Activated naive CD4-positive, alpha-beta T cell treated with anti-CD3 and anti-CD28 coated beads, Interleukin-2, amount 50 U/mL, for 24 hours (primary cell): Measurements from ENCODE around the gene PES1.
A peak's percentile ranks its signal among the peaks of the same experiment; 100 is the strongest.

ENCODE experiments used
- H3K27ac Mint-ChIP-seq: one replicate; pipeline ENCODE4 v1.8.0; 2021; ENCODE audit warnings: mild to moderate bottlenecking, mixed read lengths
- H3K27me3 Mint-ChIP-seq: one replicate; pipeline ENCODE4 v1.8.0; 2021; ENCODE audit warnings: mixed read lengths
- H3K36me3 Mint-ChIP-seq: one replicate; pipeline ENCODE4 v1.8.0; 2021; ENCODE audit warnings: mixed read lengths
- H3K4me1 Mint-ChIP-seq: one replicate; pipeline ENCODE4 v1.8.0; 2021; ENCODE audit warnings: mixed read lengths
- H3K4me3 Mint-ChIP-seq: one replicate; pipeline ENCODE4 v1.8.0; 2021; ENCODE audit warnings: mild to moderate bottlenecking, mixed read lengths
- H3K9me3 Mint-ChIP-seq: one replicate; pipeline ENCODE4 v1.8.0; 2021; ENCODE audit warnings: mixed read lengths

PES1 gene

DNA sequence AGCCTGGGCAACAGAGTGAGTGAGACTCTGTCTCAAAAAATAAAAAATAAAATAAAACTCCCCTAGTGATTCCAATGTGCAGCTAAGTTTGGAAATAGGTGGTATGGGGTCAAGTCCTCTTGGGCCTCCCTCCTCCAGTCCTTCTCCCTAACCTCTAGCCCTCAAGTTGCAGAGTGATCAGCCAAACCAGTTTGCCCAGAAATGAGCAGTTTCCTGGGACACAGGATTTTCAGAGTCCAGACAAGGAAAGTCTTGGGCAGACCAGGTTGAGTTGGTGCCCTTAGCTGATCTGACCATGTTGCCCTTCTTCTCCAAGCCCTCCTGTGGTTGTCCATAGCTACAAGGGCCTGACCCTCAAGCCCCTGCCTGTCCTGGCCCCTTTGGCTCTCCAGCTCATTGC, 23.2 kb upstream of the PES1 start:
- Mint-ChIP-seq H3K27ac (no peak overlapping the region), H3K27me3 (no peaks in the 10 kb centered on the region), H3K4me3 (no peak overlapping the region), H3K9me3 (no peaks in the 10 kb centered on the region), H3K4me1 (no peaks in the 10 kb centered on the region), H3K36me3 (no peaks in the 10 kb centered on the region)

DNA sequence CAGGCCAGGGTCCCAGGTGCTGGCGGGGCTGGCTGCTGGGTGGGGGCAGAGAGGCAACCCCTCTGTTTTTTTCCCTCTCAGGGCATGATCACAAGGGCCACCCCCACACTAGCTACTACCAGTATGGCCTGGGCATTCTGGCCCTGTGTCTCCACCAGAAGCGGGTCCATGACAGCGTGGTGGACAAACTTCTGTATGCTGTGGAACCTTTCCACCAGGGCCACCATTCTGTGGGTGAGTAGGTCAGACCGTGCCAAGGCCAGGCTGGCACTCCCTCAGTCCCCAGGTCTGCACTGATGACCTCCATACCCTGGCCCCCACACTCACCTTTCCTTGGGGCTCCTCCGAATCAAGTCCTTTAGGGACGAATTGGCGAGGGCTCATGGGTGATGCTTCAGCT, 22.6 kb upstream of the PES1 start:
- Mint-ChIP-seq H3K4me3 (no peak overlapping the region), H3K9me3 (no peaks in the 10 kb centered on the region), H3K36me3 (no peaks in the 10 kb centered on the region), H3K4me1 (peaks cover 2% of the 10 kb centered on the region), H3K27ac (no peak overlapping the region), H3K27me3 (no peaks in the 10 kb centered on the region)

DNA sequence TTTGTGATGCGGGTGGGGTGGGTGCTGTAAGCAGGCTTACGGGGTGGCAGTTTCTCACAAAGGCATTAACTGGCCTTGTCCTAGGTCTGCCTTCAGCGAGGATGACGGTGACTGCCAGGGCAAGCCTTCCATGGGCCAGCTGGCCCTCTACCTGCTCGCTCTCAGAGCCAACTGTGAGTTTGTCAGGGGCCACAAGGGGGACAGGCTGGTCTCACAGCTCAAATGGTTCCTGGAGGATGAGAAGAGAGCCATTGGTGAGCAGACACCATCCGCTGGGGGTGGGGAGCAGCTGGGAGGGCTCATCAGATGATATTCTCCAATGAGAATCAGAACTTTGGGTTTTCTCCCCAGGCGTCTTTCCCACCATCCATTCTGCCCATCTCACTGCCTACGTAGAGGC, 21.1 kb upstream of the PES1 start:
- no peak overlapping the region for H3K4me3 Mint-ChIP-seq
- H3K27me3 Mint-ChIP-seq, result no peaks in the 10 kb centered on the region
- peaks cover 5% of the 10 kb centered on the region for H3K4me1 Mint-ChIP-seq
- no peaks in the 10 kb centered on the region for H3K9me3 Mint-ChIP-seq
- no peak overlapping the region for H3K27ac Mint-ChIP-seq
- H3K36me3 Mint-ChIP-seq, result no peaks in the 10 kb centered on the region

DNA sequence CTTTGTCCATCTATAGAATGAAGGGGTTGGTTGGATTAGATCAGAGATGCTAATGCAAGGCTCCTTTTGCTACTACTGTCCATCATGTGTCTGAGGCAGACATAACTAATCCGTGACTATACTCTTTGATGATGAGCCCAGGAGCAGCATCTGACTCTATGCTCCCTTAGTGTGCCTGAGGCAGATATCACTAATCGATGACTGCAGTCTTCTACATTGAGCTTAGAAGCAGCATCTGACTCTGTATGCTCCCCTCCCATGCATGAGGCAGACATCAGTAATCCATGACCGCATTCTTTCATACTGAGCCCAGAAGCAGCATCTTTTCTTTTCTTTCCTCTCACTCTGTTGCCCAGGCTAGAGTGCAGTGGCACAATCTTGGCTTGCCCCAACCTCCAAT, 19.5 kb upstream of the PES1 start:
- no peak overlapping the region for H3K27ac Mint-ChIP-seq
- no peaks in the 10 kb centered on the region for H3K36me3 Mint-ChIP-seq
- no peak overlapping the region for H3K4me3 Mint-ChIP-seq
- no peaks in the 10 kb centered on the region for H3K9me3 Mint-ChIP-seq
- H3K27me3 Mint-ChIP-seq, result no peaks in the 10 kb centered on the region
- H3K4me1 Mint-ChIP-seq, result peaks cover 19% of the 10 kb centered on the region

DNA sequence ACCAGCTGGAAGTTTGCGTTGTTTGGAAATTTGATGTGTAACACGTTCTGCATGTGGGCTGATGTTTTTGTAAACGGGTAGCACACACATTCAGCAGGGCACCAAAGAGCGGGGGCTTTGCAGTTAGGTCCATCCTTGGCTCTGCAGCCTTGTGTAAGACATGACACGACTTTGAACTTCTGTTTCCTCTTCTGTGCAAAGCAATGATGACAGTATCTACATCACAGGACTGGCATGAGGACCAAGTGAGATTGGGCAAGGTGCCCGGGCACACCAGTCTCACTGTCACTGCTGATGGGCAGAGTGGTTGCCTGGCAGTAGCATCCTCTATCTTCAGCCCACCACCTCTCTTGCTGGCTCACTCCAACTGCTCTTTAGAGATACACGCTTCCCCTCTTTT, 18.6 kb upstream of the PES1 start:
- Mint-ChIP-seq H3K9me3 (no peaks in the 10 kb centered on the region), H3K27me3 (no peaks in the 10 kb centered on the region), H3K27ac (no peak overlapping the region), H3K4me1 (peaks cover 28% of the 10 kb centered on the region), H3K36me3 (no peaks in the 10 kb centered on the region), H3K4me3 (no peak overlapping the region)

DNA sequence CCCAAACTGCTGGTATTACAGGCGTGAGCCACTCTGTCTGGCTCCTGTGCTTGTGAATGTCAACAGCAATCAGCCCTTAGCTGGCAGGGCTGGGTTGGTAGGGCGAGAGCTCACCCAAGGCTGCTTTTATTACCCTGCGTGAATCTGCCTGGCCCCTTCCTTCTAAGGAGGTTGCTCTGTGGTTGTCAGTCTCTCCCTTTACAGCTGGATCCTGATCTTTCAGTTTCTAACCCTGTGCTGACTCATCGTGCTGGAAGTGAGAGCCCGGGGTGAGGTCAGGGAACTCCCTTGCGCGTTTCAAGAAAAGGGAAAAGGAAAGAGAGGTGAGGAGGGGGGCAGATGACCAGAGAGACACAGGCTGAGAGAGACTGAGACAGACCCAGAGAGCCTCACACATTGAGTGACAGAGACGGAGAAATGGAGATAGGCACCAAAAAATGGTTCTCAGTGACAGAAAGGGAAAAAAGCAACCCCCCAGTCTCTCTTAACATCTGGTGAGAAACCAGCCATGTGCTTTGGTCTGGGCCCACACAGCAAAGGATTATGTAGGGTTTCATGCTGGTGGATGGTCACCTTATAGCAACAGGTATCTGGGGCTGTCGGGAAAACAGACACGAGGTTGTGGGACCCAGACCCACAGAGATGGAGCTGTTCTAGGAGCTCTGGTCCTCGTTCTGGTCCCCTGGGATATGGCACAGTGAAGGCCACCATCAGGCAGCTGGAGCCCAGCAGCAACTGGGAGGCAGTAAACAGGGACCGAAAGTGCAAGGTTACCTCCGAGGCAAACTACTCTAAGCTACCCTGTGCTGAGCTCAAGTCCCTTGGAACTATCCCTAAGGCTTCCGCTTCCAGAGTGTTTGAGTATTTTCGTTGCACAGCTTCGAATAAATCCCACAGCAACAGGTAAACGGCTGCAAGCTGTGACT, 17.8 kb upstream of the PES1 start:
- Mint-ChIP-seq H3K9me3 (no peaks in the 10 kb centered on the region), H3K27me3 (no peaks in the 10 kb centered on the region), H3K36me3 (no peaks in the 10 kb centered on the region), H3K4me3 (no peak overlapping the region), H3K27ac (no peak overlapping the region), H3K4me1 (peaks cover 28% of the 10 kb centered on the region)

DNA sequence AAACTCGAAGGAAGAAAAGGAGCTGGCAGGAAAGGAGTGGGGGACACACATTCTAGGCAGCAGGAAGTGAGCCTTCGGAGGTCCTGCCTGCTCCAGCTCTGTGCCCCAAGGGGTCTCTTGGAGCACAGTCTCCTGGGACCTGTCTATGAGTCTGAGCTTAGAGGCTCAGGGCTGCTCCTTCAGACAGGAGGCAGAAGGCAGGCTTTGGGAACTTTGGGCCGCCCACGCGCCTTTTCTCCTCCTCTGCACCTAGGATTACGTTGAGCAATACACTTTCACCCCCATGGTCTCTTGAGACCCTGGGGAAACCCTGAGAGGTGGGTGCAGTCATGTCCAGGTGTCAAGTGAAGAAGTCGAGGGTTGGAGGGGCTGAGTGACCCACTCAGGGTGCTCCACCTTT, 16.2 kb upstream of the PES1 start:
- no peak overlapping the region for H3K4me3 Mint-ChIP-seq
- H3K9me3 Mint-ChIP-seq, result no peaks in the 10 kb centered on the region
- no peak overlapping the region for H3K27ac Mint-ChIP-seq
- H3K4me1 Mint-ChIP-seq, result peaks cover 28% of the 10 kb centered on the region
- H3K36me3 Mint-ChIP-seq, result no peaks in the 10 kb centered on the region
- no peaks in the 10 kb centered on the region for H3K27me3 Mint-ChIP-seq

DNA sequence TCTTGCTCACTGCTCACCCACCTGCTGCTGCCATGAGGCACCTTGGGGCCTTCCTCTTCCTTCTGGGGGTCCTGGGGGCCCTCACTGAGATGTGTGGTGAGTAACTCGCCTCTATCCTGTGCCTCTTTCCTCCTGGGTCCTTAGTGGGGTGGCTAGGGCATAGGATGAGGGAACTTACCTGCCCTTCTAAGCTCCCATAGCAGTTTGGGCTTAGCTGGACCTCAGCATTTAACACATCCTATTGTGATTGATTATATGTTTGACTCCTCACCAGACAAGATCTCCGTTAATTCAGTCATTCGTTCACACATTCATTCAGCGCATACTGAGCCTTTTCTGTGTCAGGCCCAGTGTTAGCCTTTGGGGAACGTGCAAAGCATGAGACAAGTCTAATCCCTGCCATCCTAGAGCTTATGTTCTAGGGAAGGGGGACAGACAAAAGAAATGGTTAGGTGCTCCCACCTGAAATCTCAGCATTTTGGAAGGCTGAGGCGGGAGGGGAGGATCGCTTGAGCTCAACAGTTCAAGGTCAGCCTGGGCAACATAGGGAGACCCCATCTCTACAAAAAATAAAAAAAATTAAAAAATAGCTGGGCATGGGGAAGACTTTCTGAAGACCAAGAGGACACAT, 15.7 kb upstream of the PES1 start:
- Mint-ChIP-seq H3K27ac (no peak overlapping the region), H3K4me3 (peak overlapping the region; percentile 86), H3K27me3 (no peaks in the 10 kb centered on the region), H3K36me3 (no peaks in the 10 kb centered on the region), H3K4me1 (peaks cover 31% of the 10 kb centered on the region), H3K9me3 (no peaks in the 10 kb centered on the region)

DNA sequence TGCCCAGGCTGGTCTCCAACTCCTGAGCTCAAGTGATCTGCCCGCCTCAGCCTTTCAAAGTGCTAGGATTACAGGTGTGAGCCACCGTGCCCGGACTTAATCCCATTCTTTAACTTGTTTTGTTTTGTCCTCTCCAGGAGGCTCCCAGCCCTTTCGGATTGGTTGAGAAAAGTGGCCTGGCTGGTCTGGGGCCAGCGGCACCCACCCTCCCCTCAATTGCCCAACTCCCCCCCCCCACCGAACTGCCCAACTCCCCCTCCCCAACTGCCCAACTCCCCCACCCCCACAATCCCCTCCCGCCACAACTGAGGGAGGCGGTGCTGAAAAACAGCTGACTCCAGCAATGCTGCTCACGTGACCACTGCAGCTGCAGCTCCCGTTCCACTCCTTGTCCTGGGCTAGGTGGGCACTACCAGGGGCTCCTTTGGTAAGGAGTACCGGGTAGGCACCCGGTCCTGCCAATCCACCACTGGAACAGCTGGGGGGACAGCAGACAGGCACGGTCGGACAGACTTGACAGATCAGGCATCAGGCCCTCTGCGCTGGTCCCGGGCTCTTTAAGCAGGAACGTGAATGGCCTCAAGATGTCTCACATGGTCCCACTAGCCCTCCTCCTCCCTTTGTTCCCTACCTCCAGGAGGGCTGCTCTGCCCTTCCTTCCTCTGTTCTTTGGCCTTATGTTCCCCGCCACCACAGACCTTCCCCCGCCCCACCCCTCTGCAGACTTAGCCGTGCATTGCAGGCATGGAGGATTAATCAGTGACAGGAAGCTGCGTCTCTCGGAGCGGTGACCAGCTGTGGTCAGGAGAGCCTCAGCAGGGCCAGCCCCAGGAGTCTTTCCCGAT, 15.0 kb upstream of the PES1 start, which contains the start of gene TCN2:
Gene TCN2, plus strand, starts transcription at position 720 of the 845 bp plus-strand sequence. CDS start 158 bp downstream, outside the sequence.
- Mint-ChIP-seq H3K27ac (peak within 1 kb of the TSS; percentile 59), H3K36me3 (no peaks in the 10 kb centered on the region), H3K27me3 (no peaks in the 10 kb centered on the region), H3K4me1 (peaks cover 37% of the 10 kb centered on the region), H3K4me3 (peak within 1 kb of the TSS; percentile 86), H3K9me3 (no peaks in the 10 kb centered on the region)

DNA sequence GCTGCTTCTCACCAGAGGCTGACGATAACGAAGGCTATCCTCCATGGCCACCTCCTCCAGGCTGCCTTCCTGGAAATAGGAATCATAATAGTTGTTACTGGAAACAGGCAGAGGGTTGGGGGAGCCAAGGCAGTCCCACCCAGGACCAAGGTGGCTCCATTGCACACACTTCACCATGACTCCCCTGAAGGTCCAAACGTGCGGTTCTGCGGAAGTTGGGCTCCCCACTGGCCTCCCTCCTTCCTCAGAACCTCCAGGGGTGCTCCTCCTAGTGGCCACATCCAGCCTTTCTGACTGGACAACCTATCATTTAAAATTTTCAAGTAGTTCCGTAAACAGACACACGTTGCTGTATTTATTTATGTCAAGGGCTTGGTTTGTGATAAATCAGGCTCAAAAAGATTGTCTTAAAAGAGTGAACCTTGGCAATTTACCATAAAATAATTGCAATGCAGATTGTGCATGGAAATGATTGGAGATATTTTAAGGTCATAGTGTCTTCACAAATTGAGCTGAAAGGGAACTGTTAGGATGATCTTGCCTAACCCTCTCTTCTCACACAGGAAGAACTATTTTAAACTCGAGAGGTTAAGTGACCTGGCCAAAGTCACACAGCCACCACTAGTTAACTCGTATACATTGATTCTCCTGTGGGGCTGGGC, 13.9 kb upstream of the PES1 start:
- H3K36me3 Mint-ChIP-seq, result no peaks in the 10 kb centered on the region
- peaks cover 37% of the 10 kb centered on the region for H3K4me1 Mint-ChIP-seq
- H3K9me3 Mint-ChIP-seq, result no peaks in the 10 kb centered on the region
- peak overlapping the region; percentile 65 for H3K27ac Mint-ChIP-seq
- H3K27me3 Mint-ChIP-seq, result no peaks in the 10 kb centered on the region
- peak overlapping the region; percentile 62 for H3K4me3 Mint-ChIP-seq

DNA sequence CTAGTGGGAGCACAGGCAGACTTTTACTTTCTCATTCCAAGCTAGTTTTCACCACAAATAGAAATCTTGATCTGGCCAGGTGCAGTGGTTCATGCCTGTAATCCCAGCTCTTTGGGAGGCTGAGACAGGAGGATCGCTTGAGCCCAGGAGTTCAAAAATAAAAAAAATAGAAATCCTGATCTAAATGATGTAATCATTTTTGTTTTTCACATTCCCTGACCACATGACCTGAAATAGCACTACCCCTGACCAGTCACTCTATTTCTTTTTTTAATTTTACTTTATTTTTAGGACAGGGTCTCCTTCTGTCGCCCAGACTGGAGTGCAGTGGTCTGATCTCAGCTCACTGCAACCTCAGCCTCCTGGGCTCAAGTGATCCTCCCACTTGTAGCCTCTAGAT, 13.0 kb upstream of the PES1 start:
- no peak overlapping the region for H3K4me3 Mint-ChIP-seq
- H3K36me3 Mint-ChIP-seq, result no peaks in the 10 kb centered on the region
- no peaks in the 10 kb centered on the region for H3K9me3 Mint-ChIP-seq
- no peak overlapping the region for H3K27ac Mint-ChIP-seq
- peaks cover 37% of the 10 kb centered on the region for H3K4me1 Mint-ChIP-seq
- no peaks in the 10 kb centered on the region for H3K27me3 Mint-ChIP-seq

DNA sequence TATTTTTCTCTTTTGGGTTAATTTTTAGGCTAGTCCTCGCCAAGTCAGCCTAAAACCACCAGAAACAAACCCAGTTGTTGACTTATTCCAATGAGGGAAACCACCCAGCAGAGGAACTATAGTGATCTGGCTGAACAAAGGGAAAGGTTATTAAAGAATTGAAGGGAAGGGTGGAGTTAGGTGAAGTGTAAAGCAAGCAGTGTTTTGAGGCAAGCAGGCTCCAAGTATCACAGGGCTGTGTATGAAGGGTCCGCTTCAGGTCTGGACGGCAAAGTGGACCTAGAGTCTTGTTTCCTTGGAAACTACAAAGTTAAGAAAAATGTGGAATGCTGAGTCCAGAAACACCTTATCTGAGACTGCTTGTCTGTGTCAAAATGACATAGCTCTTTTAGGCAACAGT, 12.1 kb upstream of the PES1 start:
- H3K9me3 Mint-ChIP-seq, result no peaks in the 10 kb centered on the region
- no peaks in the 10 kb centered on the region for H3K27me3 Mint-ChIP-seq
- no peak overlapping the region for H3K4me3 Mint-ChIP-seq
- peaks cover 32% of the 10 kb centered on the region for H3K4me1 Mint-ChIP-seq
- peak overlapping the region; percentile 65 for H3K27ac Mint-ChIP-seq
- no peaks in the 10 kb centered on the region for H3K36me3 Mint-ChIP-seq

DNA sequence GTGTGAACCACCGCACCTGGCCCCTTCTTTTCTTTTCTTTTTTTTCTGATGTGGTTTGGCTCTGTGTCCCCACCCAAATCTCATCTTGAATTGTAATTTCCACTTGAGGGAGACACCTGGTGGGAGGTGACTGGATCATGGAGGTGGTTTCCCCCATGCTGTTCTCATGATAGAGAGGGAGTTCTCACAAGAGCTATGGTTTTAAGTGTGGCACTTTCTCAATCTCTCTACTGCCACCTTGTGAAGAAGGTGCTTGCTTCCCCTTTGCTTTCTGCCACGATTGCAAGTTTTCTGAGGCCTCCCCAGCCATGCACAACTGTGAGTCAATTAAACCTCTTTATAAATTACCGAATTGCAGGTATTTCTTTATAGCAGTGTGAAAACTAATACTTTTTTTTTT, 10.3 kb upstream of the PES1 start:
- no peaks in the 10 kb centered on the region for H3K36me3 Mint-ChIP-seq
- no peaks in the 10 kb centered on the region for H3K27me3 Mint-ChIP-seq
- no peak overlapping the region for H3K27ac Mint-ChIP-seq
- no peak overlapping the region for H3K4me3 Mint-ChIP-seq
- peaks cover 24% of the 10 kb centered on the region for H3K4me1 Mint-ChIP-seq
- no peaks in the 10 kb centered on the region for H3K9me3 Mint-ChIP-seq

DNA sequence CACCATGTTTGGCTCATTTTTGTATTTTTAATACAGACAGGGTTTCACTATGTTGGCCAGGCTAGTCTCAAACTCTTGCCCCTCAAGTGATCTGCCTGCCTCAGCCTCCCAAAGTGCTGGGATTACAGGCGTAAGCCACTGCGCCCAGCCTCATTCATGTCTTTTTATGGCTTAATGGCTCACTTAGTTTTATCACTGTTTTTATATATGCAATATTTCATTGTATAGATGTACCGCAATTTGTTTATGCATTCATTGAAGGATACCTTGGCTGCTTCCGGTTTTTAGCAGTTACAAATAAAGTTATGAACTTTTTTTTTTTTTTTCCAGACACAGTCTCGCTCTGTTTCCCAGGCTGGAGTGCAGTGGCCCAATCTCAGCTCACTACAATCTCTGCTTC, 9.8 kb upstream of the PES1 start:
- Mint-ChIP-seq H3K4me1 (peaks cover 21% of the 10 kb centered on the region), H3K36me3 (no peaks in the 10 kb centered on the region), H3K9me3 (no peaks in the 10 kb centered on the region), H3K27ac (no peak overlapping the region), H3K27me3 (no peaks in the 10 kb centered on the region), H3K4me3 (no peak overlapping the region)

DNA sequence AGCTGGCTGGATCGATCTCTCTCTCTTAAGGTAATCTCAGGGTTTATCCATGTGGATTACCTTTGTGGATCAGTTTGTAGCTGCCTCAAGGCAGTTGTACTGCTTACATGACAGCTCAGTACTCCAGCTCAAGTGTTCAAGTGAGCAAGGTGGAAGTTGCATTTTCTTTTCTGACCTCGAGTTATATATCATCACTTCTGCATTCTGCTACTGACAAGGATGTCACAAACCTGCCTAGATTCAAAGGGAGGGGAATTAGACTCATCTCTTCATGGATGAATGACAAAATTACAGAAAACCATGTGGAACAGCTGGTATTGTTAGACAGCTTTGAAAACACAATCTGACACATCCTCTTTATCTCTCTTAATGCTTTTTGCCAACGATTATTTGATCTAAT, 9.2 kb upstream of the PES1 start:
- Mint-ChIP-seq H3K27ac (no peak overlapping the region), H3K4me3 (no peak overlapping the region), H3K4me1 (peaks cover 15% of the 10 kb centered on the region), H3K36me3 (no peaks in the 10 kb centered on the region), H3K9me3 (no peaks in the 10 kb centered on the region), H3K27me3 (no peaks in the 10 kb centered on the region)
